Measurements from ENCODE around the gene CNKSR2. TPM values are rescaled to one million over a fixed set of nuclear protein-coding genes. Genes with fewer than 3 reads are reported as not detected.

CNKSR2 gene
- under 0.01 and 0.32 TPM in 2 replicates for total RNA-seq

DNA sequence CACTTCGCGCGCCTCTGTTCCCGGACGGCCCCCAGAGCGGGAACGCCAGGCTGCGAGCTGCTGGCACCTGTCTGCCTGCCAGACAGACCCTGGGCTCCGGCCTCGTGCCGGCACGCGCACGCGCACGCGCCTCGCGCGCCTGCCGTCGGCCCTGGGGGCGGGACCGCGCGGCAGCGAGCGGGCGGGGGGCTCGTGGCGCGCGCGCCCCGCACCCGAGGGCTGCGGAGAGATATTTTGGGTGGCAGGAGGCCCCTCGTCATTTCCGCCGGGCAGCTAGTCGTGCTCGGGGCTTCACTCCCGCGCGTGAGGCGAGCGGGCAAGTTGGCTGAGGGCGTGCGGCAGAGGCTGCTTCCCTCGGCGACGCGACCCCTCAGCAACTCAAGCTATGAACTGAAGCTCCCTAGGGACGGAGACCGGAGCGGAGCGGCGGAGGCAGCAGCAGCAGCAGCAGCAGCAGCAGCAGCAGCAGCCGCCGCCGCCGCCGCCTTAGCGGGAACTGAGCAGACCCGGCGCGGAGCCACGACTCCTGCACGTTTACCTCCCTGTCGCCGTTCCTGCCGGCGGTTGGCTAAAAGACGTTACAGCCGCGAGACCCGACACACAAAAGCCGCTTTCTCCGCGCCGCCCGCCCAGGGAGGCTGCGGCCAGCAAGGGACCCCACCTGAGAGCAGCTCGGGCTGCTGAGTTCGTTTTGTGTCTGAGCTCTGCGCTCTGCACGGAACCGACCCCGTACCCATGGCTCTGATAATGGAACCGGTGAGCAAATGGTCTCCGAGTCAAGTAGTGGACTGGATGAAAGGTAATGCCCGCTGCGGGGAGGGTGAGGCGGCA is at the start of gene CNKSR2:
TSS of gene CNKSR2 (plus strand) at position 256 of the 831 bp plus-strand sequence. CDS start at position 736, 480 bp downstream.

DNA sequence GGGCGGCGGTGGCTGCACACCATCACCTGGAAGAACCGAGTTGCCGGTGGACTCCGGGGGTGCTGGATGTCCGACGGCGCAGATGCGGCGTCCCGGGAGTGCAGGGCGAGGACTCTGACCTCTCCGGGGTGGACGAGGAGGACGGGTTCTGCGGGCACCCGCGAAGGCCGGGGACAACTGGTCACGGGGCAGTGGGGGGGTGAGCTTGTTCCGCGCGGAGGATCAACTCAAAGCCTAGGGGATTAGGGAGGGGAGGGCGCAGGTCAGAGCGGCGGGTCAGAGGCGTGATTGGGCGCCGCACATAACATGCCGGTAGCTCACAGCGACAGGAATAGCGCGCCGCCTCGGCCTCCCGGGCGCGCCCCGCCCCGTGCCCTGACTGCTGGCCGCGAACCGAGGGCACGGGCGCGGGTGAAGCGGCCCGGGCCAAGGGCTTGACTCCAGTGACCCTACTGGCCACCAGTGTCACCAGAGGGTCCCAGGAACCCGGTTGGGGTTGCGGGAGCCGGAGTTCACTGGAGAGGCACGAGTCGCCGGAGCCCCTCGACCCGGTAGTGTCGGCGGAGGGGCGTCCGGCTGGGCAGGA is 284.0 kb downstream of the CNKSR2 start, which contains the start of gene KLHL34:
TSS of gene KLHL34 (minus strand) at position 179 of the 586 bp plus-strand sequence. CDS start 542 bp downstream, outside the sequence.

All from cardiac atrium fibroblast (primary cell).